Measurements from ENCODE around the gene HIVEP3.

DNA sequence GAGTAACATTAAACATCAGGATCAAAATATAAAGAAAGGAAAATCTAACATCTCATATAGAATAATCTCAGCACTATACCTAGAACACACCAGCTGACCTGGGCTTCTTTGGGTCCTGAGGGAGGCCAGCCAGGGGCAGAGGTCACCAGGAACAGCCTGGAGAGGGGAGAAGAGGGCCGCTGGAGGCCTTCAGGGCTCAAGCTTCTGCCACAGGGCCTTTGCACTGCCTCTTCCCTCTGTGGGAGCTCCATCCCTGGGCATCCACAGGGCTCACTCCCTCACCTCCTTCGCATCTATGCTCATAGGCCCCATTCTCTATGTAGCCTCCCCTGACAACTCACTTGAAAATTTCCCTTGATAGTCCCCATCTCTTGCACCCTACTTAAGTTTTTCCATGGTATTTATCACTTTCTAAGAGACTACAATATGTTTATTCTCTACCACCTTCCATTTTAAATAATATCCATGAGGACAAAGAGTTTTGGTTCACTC is 73.9 kb downstream of the HIVEP3 start:
- TF ChIP-seq, protein P1, sequence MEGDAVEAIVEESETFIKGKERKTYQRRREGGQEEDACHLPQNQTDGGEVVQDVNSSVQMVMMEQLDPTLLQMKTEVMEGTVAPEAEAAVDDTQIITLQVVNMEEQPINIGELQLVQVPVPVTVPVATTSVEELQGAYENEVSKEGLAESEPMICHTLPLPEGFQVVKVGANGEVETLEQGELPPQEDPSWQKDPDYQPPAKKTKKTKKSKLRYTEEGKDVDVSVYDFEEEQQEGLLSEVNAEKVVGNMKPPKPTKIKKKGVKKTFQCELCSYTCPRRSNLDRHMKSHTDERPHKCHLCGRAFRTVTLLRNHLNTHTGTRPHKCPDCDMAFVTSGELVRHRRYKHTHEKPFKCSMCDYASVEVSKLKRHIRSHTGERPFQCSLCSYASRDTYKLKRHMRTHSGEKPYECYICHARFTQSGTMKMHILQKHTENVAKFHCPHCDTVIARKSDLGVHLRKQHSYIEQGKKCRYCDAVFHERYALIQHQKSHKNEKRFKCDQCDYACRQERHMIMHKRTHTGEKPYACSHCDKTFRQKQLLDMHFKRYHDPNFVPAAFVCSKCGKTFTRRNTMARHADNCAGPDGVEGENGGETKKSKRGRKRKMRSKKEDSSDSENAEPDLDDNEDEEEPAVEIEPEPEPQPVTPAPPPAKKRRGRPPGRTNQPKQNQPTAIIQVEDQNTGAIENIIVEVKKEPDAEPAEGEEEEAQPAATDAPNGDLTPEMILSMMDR (IDR thresholded peaks at IDR 0.05) = no peak
- TF ChIP-seq POLR2A (IDR thresholded peaks at IDR 0.05; ENCODE audit: low read depth) (no peak), POLR2AphosphoS5 (IDR thresholded peaks at IDR 0.05) (no peak), EP300 (IDR thresholded peaks at IDR 0.05) (no peak)
